ENCODE data around the gene ANKS1B.

GRCh38 chr12:98769068-98769467, 1215.7 kb downstream of the ANKS1B start:
- TF ChIP-seq RAD21 (IDR thresholded peaks at IDR 0.05), result no peak
- no peak for TF ChIP-seq CTCF (IDR thresholded peaks at IDR 0.05; ENCODE audit: low read depth, low read length, missing input control)
- no peak for TF ChIP-seq YY1 (IDR thresholded peaks at IDR 0.05)
- no peak for TF ChIP-seq TAF1 (conservative IDR thresholded peaks at IDR 0.05)
- TF ChIP-seq RXRA (IDR thresholded peaks at IDR 0.05), result no peak
- no peak for TF ChIP-seq SP1 (IDR thresholded peaks at IDR 0.05)
- TF ChIP-seq, protein P1, sequence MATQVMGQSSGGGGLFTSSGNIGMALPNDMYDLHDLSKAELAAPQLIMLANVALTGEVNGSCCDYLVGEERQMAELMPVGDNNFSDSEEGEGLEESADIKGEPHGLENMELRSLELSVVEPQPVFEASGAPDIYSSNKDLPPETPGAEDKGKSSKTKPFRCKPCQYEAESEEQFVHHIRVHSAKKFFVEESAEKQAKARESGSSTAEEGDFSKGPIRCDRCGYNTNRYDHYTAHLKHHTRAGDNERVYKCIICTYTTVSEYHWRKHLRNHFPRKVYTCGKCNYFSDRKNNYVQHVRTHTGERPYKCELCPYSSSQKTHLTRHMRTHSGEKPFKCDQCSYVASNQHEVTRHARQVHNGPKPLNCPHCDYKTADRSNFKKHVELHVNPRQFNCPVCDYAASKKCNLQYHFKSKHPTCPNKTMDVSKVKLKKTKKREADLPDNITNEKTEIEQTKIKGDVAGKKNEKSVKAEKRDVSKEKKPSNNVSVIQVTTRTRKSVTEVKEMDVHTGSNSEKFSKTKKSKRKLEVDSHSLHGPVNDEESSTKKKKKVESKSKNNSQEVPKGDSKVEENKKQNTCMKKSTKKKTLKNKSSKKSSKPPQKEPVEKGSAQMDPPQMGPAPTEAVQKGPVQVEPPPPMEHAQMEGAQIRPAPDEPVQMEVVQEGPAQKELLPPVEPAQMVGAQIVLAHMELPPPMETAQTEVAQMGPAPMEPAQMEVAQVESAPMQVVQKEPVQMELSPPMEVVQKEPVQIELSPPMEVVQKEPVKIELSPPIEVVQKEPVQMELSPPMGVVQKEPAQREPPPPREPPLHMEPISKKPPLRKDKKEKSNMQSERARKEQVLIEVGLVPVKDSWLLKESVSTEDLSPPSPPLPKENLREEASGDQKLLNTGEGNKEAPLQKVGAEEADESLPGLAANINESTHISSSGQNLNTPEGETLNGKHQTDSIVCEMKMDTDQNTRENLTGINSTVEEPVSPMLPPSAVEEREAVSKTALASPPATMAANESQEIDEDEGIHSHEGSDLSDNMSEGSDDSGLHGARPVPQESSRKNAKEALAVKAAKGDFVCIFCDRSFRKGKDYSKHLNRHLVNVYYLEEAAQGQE (IDR thresholded peaks at IDR 0.05), result no peak
- TF ChIP-seq, protein P2, sequence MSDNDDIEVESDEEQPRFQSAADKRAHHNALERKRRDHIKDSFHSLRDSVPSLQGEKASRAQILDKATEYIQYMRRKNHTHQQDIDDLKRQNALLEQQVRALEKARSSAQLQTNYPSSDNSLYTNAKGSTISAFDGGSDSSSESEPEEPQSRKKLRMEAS (IDR thresholded peaks at IDR 0.05), result no peak
- no peak for TF ChIP-seq HNF4A (conservative IDR thresholded peaks at IDR 0.05)
- no peak for TF ChIP-seq HNF4G (IDR thresholded peaks at IDR 0.05)
- no peak for TF ChIP-seq GABPA (IDR thresholded peaks at IDR 0.05 in 1 of 2, conservative IDR thresholded peaks at IDR 0.05 in 1 of 2)
- TF ChIP-seq, protein P3, sequence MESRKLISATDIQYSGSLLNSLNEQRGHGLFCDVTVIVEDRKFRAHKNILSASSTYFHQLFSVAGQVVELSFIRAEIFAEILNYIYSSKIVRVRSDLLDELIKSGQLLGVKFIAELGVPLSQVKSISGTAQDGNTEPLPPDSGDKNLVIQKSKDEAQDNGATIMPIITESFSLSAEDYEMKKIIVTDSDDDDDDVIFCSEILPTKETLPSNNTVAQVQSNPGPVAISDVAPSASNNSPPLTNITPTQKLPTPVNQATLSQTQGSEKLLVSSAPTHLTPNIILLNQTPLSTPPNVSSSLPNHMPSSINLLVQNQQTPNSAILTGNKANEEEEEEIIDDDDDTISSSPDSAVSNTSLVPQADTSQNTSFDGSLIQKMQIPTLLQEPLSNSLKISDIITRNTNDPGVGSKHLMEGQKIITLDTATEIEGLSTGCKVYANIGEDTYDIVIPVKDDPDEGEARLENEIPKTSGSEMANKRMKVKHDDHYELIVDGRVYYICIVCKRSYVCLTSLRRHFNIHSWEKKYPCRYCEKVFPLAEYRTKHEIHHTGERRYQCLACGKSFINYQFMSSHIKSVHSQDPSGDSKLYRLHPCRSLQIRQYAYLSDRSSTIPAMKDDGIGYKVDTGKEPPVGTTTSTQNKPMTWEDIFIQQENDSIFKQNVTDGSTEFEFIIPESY (IDR thresholded peaks at IDR 0.05), result no peak
